Measurements from ENCODE around the gene PLD1.
"Not testable (repeated sequence)": the region's sequence is repeated elsewhere in the genome, so short reads cannot be mapped to it uniquely, and the experiment has no call there.

PLD1 gene

GRCh38 chr3:171809861-171810628 is at the start of gene PLD1:
Gene PLD1 (minus strand): TSS chr3:171810483. CDS start chr3:171738051, 72,432 bp downstream.
- DNase-seq (ENCODE audit: low spot score) = peak; percentile 32

- not testable (repeated sequence) for DNase-seq (ENCODE audit: low spot score)
Measured at GRCh38 chr3:171858770-171859169, 48.5 kb upstream of the PLD1 start.

- no peak for DNase-seq (ENCODE audit: low spot score)
Measured at GRCh38 chr3:171854649-171855305, 44.5 kb upstream of the PLD1 start.

- DNase-seq (ENCODE audit: low spot score) = no peak
Measured at GRCh38 chr3:171851660-171852058, 41.4 kb upstream of the PLD1 start.

GRCh38 chr3:171850960-171851659 is 40.8 kb upstream of the PLD1 start:
- DNase-seq (ENCODE audit: low spot score) = no peak

- DNase-seq (ENCODE audit: low spot score) = no peak
Measured at GRCh38 chr3:171850320-171850959, 40.2 kb upstream of the PLD1 start.

GRCh38 chr3:171849617-171850319 is 39.5 kb upstream of the PLD1 start:
- DNase-seq (ENCODE audit: low spot score) = no peak

- DNase-seq (ENCODE audit: low spot score) = no peak
Measured at GRCh38 chr3:171847595-171848259, 37.4 kb upstream of the PLD1 start.

GRCh38 chr3:171847133-171847532 is 36.9 kb upstream of the PLD1 start:
- no peak for DNase-seq (ENCODE audit: low spot score)

- DNase-seq (ENCODE audit: low spot score) = no peak
Measured at GRCh38 chr3:171846597-171846996, 36.3 kb upstream of the PLD1 start.

- DNase-seq (ENCODE audit: low spot score) = no peak
Measured at GRCh38 chr3:171845481-171846284, 35.4 kb upstream of the PLD1 start.

GRCh38 chr3:171844873-171845272 is 34.6 kb upstream of the PLD1 start:
- no peak for DNase-seq (ENCODE audit: low spot score)

- DNase-seq (ENCODE audit: low spot score) = no peak
Measured at GRCh38 chr3:171842864-171843518, 32.7 kb upstream of the PLD1 start, which contains the start of gene TMEM212. Gene TMEM212 (plus strand): TSS chr3:171843349. CDS start chr3:171843384, 35 bp downstream.

- no peak for DNase-seq (ENCODE audit: low spot score)
Measured at GRCh38 chr3:171841620-171842000, 31.3 kb upstream of the PLD1 start.

GRCh38 chr3:171840811-171841619 is 30.7 kb upstream of the PLD1 start:
- DNase-seq (ENCODE audit: low spot score) = no peak

- DNase-seq (ENCODE audit: low spot score) = no peak
Measured at GRCh38 chr3:171840445-171840810, 30.1 kb upstream of the PLD1 start.

- DNase-seq (ENCODE audit: low spot score) = no peak
Measured at GRCh38 chr3:171839270-171839669, 29.0 kb upstream of the PLD1 start.

- no peak for DNase-seq (ENCODE audit: low spot score)
Measured at GRCh38 chr3:171838218-171838720, 28.0 kb upstream of the PLD1 start.

GRCh38 chr3:171837698-171838097 is 27.4 kb upstream of the PLD1 start:
- no peak for DNase-seq (ENCODE audit: low spot score)

Data from CD4-positive, alpha-beta T cell treated with Interleukin-2 at 100 ng/mL for 4 hours (primary cell).